PC-9 (cell line): Measurements from ENCODE around the gene CPHXL.

Source experiments
- CTCF ChIP-seq: fragments of 200-600 bp; sonication (generic); conservative IDR thresholded peaks from 2 replicates; pipeline ENCODE4 v1.6.1; 2017; ENCODE audit warnings: mixed run types, antibody characterized with exemption, mild to moderate bottlenecking, moderate library complexity
- EZH2 ChIP-seq: fragments of 200-600 bp; sonication (generic); IDR thresholded peaks from 2 replicates; pipeline ENCODE4 v1.8.0; 2017; ENCODE audit warnings: antibody characterized with exemption, low read depth

GRCh38 chr16:75667503-75667902 lies 58.8 kb downstream of the CPHXL start:
- TF ChIP-seq EZH2 (no peak), CTCF (no peak)
